GM18517 (cell line): Measurements from ENCODE around the gene AAMP.

Experiments
- ATAC-seq: cut with Tn5 transposase; IDR thresholded peaks from one replicate; pipeline ENCODE4 v1.9.1; 2021; ENCODE audit warnings: mild to moderate bottlenecking, moderate library complexity; ENCODE audit not compliant: unreplicated experiment

AAMP gene

DNA sequence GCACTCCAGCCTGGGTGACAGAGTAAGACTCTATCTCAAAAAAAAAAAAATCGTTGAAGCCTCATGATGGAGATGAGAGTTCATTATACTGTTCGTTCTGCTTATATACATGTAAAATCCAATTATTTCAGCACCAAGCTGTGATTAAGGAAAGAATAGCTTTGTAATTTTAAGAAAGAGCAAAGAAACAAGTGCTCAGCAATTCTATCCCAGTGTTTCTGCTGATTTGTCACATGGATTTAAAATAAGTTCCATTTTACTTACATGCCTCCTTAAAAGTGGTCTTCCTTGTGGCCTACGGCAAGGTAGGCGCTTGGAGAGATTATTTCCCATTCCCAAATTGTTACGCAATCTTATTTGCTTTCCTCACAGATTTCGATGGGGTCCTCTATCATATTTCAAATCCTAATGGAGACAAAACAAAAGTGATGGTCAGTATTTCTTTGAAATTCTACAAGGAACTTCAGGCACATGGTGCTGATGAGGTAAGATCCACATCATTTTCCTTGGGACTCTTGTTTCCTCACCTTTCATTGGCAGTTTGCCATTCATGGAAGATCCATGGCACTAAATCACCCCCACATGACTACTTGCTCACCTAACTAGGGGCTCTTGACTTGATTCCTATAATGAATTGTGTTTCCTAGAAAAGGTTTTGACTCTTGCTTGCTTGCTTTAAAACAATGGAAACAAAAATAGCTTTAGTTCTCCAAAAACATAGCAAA, 41.4 kb downstream of the AAMP start:
- no peak for ATAC-seq

DNA sequence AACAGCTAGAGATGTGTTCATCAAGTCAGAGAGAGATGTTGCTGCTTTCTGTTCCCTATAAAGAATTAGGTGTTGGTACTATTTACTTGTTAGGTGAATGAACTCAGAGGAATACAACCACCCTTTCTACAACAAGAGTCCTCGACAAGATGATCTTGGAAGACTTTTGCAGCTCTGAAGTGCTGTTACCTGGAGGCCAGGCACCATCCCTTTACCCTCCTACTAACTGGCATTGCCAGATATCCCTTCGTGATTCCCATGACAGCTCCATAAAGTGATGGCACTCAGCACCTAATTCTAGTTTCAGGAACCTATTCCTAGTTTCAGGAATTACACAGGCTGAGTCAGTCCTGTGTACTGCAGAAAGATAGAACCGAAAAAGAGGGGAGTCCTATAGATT, 43.0 kb downstream of the AAMP start:
- no peak for ATAC-seq

DNA sequence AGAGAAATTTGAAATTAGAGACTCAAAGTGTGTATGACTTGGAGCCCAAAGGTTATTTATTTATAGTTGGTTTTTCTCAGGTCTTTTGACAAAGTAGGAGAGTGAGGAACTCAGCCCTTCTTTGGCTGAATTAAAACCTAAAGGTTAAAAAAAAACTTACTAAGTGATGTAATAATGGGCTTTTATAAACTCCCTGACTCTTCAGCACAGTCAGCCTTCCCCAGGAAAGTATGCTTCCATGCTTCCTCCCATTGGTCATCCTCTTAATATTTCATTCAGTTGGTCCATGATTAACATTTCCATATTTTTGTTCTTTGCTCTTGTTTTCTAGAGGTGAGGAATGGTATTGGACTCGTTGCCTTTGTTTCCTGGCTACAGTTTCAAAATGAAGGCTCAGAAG, 45.8 kb downstream of the AAMP start:
- ATAC-seq, result no peak

DNA sequence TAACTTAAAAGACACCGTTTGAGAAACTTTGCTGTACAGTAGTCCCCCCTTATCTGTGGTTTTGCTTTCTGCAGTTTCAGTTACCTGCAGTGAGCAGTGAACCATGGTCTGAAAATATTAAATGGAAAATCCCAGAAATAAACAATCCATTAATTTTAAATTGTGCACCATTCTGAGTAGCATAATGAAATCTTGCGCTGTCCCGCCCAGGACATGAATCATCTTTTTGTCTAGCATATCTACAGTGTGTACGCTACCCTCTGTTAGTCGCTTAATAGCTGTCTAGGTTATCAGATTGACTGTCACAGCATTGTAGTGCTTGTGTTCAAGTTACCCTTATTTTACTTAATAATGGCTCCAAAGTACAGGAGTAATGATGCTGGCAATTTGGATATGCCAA, 46.9 kb downstream of the AAMP start:
- ATAC-seq, result no peak

DNA sequence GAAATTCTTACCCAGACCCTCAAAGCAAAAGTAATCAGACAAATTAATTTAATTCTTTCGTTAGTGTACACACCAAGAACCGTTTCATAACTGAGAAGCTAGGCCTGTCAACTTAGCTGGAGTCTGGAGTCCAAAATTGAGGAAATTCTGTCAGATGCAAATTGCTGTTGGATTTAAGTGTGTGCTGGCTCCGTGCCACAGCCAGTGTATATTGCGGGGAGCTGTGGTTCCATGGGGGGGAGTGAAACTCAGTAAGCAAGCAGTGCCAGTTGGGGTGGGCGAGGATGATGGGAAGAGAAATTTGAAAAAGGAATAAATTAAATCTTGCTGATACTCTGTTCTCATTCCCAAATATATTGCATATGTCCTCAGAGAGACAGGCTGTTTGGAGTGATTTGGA, 48.9 kb downstream of the AAMP start:
- ATAC-seq, result no peak

DNA sequence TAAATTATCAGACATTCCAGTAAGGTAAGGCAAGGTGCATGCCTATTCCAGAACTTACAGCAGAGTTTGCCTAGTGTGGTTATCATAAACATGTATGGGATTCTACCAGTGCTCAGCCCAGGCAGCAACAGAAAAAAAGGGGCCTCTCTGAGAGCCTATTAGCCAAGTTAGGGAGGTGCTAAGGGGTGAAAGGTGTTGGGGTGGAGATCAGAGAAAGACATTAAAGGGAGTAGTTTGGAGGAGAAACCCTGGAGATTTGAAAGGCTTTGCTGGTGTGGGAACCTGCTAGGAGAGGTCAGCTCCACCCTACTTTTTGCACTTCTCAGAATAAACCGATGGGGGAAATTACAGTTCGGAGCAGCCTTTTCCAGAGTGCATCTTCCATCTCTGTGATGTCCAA, 50.0 kb downstream of the AAMP start:
- no peak for ATAC-seq

DNA sequence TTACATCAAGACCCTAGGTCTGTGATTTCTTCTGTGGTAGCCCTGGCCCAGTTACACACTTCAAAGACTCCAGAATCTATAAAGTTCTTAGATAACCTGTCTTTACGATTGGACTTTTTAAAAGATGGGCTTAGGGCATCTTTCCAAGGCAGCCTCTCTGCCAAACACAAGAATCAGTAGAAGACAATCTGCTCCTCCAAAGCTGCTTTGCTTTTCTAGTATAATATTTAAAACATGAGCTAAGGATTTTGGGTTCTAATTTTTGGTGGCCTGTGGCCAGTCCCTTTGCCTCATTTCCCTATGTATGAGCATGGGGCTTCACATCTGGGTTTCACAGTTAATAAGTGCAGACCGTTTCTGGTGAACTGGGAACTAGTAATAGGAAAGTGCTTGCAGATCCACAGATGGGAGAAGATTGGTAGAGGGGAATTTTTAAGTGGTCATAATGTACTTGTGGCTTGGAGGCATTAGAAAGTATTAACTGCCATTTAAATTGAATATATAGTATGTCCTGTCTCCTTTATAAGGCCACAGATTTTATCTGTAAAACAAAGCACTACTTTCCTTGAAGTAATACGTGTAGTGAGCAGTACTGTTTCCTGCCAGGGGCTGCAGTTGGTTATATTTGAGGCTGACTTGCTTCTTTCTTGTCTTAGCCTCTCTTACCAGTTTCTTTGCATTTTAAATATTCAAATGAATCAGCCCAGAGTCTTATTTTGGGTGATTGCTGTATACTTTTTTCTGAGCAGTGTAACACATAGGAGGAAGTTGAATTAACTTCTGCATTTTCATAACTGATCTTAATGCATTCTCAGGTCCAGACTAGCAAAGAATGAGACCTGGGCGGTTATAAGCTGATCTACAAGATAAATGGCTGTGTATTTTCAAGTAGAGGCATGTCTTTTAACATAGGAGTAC, 51.4 kb downstream of the AAMP start:
- ATAC-seq, result peak; percentile 55

DNA sequence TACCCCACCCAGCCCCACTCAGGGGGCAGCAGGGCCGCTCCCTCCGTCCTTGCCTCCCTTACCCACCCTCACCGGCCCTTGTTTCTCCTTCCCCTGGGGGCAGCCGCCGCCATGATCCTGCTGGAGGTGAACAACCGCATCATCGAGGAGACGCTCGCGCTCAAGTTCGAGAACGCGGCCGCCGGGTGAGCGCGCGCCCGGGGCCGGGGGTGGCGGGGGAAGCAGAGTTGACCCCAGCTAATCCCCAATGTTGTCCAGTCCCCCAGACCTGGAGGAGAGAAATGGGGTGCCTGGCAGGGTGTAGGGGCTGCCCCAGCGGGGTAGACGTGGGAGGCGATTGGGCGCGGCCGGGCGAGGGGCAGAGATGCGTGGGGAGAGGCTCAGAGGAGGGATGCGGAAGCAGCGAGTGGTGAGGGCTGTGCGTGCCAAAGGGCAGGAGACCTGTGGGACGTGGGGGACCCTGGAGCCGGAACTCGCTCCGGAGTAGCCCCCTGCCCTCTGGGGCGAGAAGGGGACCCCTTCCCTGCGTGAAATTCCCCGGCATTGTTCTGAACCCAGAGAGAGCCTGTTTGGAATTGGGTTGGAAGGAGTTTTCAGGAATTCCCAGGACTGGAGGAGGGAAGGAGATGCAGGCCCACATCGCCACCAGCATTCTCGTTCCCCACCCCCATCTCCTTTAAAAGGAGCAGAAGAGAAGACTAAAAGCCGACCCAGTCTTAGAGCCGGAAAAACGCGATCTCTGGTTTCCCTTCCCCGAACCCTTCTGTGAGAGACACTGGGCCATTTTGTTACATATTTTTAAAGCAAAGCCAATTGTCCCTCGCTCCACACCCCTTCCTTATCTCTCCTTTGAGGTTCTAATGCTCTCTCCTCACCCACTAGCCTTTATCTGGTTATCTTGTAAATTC, 52.3 kb downstream of the AAMP start:
- peak; percentile 30 for ATAC-seq

DNA sequence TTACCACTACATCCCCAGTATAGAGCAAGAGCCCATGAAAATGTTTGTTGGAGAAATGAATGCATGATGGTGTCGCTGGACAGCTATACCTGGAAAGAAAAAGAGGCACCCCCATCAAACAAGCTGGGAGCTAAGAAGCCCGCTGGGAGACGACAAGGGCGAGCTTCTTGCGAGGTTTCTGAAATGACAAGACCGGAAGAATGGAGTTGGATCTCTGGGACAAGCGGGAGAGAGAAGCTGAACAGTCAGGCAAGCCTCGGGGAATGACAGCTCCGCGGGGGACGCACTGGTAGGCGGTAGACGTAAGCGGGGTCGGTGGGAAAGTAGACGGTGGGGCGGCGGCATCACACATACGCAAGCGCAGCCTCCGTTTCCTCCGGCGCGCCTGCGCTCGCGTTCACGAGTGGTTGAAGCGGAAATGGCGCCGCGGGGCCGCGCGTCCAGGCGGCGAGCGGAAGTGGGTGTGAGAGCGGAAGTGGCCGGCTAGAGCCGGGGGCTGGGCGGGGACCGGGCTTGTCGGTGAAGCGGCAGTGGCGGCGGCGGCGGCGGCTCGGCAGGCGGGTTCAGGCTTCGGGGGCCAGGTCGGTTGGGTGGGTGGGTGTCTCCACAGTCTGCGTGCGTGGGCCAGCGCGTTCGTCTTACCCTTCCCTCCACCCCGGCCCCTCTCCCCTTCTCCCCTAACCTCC, 53.1 kb downstream of the AAMP start, which contains the start of gene ARPC2:
ARPC2 (plus strand) TSS at position 516 of the 686 bp plus-strand sequence. CDS start 282 bp downstream, outside the sequence.
- peak; percentile 66 for ATAC-seq

DNA sequence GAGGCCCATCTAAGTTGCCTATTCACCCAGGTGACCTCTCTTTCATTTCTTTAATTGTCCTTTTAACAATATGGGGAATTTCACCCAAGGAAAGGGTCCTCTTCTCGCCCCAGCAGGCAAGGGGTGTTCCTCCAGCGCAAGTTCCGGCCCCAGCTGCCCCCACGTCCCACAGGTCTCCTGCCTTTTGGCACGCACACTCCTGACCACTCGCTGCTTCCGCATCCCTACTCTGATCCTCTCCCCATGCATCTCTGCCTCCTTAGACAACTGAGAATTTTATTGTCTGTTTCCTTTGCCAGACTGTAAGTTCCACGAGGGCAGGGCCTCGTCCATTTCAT, 53.6 kb downstream of the AAMP start:
- ATAC-seq, result no peak
